ENCODE measurements around the gene EIF4E1B. TPM values are rescaled to one million over a fixed set of nuclear protein-coding genes. Genes with fewer than 3 reads are reported as not detected.

The EIF4E1B gene
- total RNA-seq, 1 experiment from 2014 or later = not detected

DNA sequence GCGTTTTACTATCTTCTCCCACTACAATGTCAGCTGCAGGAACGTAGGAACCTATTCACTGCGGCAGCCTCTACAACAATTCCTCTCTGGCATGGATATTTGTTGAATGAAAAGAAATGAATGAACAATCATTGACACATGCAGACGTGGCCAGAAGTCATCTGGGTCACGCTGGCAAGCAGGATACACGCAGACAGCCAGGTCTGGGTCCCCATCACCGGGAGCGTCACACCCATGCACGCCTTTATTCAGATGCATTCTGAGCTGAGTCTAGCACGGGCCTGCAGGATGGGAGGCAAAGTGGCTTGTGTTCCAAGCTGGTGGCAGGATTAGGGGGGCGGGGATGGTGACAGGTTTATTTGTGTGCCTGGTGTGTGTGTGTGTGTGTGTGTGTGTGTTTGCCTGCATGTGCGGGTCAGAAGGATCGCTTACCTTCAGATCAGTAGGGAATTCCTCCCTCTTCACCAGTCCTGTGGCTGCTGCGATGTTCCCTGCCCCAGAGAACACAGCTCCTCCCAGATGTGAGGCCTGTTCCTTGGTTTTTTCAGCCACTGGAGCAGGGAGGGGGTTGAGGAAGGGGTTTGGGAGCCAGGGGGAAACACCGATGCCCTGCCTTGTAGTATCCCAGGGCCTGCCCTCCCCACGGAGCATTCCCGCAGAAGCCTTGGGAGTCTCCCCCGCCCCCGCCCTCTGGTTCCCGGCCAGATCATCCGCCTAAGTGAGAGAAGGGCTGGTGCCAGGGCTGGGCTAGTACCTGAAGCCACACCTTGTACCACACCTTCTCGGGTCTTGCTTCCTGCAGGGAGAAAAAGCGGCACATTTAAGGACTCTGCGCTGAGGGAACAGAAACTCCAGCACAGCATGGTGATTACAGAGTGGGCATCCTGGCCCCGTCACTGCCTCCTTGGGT is 4.3 kb upstream of the EIF4E1B start:
- peak; percentile 21 for DNase-seq (ENCODE audit: low read depth)

DNA sequence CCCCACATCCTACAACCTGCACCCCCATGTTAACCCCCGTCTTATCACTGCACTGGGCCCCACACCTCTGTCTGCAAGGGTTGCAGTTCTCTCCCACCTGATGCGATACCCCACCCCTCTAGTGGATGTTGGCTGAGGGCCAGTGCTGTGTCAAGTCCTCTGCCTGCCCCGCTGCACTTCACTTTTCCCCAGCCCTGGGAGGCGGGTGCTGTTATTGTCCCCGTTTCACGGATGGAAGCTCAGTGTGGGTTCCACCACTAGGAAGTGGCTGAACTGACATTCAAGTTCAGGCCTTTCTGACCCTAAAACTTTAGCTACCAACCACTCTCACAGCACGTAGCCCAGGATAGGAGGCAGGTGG is 3.6 kb upstream of the EIF4E1B start:
- DNase-seq (ENCODE audit: low read depth) = no peak

DNA sequence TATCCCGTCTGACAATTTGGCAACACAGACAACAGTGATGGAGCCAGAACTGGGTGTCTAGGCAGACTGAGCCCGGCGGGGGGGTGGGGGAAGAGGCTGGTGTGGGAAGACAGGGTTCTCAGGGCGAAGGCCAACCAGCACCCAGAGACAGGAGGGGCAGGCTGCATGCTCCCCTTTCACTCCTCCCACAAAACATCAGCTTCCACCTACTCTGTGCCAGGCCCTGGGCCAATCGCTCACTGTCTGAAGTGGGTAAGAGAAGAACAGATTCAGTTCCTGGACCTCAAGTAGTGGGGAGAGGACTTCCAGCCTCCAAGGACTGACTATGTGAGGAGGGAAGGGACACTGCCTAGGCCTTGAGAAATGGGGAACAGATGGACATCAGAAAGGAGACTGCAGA is 2.9 kb upstream of the EIF4E1B start:
- no peak for DNase-seq (ENCODE audit: low read depth)

DNA sequence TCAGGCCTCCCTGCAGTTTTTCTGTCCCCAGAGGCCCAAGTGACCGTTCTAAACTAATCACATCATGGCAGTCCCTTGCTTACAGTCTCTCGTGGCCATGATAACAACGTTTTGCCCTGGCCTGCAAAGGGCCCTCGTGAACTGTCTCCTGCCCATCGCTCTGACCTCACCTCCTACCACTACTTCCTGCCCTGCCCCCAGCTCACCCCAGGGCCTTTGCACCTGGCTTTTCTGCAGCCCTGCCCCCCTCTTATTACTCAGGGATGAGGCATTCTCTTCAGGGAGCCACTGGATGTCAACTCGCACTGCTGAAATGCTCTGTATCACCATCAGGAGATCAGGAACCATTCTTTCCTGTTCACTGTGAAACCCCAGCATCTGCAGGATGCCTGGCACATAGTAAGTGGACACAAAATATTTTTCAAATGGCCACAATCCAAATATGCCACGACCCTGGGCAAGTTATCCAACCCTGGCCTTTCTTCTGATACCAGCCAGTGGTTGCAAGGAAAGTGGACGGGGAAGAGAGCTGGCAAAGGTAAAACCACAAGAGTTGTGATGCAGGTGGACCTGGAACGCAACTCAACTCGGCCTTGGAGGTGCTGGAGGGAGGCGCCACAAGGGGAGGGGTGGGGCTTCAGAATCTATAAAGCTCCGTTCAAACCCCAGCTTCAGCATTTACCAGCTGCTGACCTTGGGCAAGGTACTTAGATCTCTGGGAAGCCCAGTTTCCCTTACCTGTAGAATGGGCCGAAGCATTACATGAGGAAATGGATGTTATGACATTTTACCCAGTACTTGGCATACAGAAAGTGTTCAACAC is 1.9 kb upstream of the EIF4E1B start:
- DNase-seq (ENCODE audit: low read depth) = peak; percentile 39

DNA sequence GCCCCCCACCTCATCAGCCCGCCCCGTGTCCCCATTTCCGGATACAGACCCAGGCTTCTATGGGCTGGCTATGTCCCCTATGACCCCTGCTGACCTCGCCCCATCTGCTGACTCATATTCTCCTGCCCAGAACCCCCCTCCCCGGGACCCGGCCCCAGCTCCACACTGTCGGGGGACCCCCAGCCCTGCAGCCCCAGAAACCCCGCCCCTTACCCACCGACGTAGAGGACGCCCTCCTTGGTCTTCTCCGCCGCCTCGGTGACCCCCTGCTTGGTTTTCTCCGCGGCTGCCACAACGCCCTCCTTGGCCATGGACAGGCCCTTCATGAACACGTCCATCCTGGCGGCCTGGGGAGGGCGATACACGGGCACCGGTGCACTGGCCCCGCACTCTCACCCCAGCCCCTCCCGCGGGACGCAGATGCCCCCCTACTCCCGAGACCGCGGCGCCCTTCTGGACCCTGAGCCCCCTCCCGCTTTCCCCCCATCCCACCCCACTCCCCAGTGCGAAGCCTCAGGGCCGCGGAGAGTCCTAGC is 1.1 kb upstream of the EIF4E1B start:
- no peak for DNase-seq (ENCODE audit: low read depth)

DNA sequence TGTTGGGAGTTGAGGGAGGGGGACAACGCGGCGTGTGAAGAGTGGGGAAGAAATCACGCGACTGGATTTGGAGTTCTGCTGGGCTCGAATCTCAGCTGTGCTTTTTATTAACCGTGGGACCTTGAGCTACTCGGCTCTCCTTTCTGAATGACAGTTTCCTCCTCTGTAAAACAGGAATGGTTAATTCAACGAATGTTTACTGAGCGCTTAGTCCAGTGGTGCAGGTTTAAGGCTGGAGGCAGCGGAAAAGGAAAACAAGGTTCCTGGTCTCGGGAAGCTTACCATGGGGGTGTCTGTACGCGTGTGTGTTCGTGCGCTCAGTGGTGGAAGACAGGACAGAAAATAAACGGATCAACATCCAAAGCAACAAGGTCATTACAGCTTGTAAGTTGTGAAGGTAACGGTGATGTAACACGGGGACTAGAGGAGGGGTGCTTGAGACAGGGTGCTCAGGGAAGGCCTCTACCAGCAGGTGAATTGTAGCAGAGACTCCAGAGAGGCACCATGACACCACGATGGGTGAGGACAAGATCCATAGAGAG is 277 bp downstream of the EIF4E1B start:
- DNase-seq (ENCODE audit: low read depth) = no peak

DNA sequence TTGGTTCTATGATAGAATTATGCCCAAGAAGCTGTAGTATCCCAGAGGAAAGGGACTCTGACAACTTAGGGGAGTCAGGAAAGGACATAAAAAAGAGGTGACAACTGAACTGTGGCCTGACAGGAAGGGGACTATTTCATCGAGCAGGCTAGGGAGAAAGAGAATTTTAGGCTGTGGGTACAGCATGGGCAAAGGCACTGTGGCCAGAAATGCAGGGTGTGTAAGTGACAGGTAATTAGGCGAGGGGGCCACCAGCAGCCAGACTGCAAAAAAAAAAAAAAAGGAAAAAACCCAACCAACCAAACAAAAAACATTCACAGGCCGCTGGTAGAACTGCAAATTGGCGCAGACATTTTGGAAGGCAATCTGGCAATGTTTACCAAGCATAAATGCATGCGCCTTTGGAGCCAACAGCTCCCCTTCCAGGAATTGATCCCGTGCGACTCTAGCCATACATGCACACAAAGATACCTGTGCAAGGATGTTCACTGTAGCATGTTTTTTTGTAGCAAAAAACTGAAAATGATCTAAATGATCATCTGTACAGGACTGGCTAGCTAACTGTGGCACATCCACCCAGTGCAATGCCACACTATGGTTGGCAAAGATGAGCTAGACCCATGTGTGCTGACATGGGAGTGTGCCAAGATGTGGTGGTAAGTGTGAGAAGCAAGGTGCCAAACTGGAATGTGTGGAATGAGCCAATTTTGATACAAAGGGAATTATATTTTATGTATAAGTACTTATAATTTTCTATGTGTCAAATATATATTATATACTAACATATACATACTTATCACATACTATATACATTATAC is 1.1 kb downstream of the EIF4E1B start:
- DNase-seq (ENCODE audit: low read depth) = no peak

DNA sequence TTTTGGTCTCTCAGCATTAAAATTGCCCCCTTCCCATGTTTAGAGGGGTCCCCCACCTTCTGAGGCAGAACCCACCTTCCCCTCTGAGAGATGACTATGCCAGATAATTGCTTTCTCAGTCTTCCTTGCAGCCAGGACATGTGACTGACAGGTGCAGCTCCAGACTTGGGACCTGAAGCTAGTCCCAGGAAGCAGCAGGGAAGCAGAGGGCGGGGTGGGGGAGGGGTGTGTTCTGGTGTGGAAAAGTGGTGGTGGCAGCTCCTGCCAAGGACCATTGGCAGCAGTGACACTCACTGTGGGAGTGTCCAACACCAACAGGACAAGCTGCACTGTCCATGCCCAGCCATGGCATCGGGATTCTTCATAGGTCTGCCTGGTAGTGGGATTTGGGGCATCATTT is 2.3 kb downstream of the EIF4E1B start:
- no peak for DNase-seq (ENCODE audit: low read depth)

DNA sequence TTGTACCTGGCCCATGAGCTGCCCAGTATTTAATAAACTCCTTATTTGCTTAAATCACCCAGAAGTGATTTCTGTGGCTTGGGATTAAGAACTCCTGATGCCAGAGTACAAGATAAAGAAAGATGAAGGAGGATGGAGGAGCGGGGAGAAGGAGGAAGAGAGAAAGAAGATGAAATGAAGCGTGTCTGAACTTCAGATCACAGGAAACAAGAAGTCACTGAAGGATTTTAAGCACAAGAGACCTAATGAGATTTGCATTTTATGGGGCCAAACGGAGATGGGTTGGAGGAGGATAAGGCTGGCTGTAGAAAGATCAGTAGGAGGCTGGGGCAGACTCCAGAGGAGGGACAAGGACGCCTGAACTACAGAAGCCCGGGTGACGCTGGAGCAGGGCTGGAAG is 3.1 kb downstream of the EIF4E1B start:
- no peak for DNase-seq (ENCODE audit: low read depth)

DNA sequence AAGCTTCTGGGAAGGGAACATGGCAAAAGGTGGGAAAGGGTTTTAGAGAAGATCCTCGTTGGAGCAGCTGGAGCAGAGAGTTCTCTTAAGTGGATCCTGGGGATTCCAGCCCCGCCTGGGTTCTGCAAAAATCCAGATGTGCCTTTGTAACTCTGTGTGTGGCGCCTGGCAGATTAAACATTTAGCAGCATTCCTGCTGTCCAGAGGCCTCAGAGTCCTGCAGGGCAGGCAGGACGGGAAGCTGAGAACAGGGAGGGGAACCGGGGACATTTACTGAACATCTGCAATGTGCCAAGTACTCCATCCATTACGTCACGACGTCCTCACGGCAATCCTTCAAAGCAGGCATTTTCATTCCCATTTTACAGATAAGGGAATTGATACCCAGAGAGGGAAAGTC is 6.0 kb downstream of the EIF4E1B start:
- no peak for DNase-seq (ENCODE audit: low read depth)

DNA sequence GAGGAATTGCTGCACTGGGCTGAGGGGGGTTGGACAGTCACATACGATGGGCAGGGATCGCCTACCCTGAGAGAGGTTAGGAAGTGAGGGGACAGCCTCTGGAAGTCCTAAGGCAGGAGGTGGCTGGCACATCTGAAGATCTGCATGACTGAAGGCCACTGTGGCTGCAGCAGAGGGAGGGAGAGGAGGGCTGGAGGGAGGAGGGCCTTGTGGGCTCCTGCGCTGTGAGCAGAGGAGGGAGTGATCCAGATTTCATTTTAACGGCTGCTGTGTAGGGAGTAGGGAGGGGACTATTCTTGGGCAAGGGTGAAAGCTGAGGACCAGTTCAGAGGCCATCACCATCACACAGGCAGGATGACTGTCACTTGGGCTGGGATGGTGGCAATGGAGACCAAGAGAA is 7.1 kb downstream of the EIF4E1B start:
- DNase-seq (ENCODE audit: low read depth) = no peak

DNA sequence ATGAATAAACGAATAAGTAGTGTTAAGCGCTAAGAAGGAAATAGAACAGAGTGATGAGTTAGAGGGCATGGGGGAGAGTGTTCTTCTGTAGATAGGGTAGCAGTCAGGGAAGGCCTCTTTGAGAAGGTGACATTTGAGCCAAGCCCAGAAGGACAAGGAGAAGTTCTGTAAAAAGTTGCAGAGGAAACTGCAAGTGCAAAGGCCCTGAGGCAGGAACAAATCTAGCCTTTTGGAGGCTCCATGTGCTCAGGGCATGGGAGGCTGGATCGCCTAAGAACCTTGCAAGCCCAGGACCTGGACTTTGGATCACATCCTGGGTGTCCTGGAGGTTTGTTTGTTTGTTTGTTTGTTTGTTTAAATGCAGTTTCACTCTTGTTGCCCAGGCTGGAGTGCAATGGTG is 8.0 kb downstream of the EIF4E1B start:
- DNase-seq (ENCODE audit: low read depth) = no peak

DNA sequence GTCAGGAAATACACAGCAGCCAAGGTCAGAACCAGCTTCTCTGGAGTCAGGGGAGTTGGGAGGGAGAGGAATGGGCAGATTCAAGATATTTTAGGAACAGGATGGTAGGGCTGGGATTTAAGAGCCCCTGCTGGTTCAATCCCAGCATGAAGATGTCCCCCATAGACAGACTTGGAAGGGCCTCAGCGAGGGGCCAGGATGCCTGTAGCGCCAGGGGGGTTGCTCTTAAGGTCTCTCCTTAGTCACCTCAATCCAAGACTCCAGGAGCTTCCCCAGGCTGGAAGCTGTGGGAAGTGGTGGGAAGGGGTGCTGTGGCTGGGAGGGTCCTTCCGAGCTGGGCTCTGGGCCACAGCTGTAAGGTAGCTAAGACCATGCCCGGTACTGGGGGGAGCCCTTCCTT is 8.7 kb downstream of the EIF4E1B start:
- no peak for DNase-seq (ENCODE audit: low read depth)

DNA sequence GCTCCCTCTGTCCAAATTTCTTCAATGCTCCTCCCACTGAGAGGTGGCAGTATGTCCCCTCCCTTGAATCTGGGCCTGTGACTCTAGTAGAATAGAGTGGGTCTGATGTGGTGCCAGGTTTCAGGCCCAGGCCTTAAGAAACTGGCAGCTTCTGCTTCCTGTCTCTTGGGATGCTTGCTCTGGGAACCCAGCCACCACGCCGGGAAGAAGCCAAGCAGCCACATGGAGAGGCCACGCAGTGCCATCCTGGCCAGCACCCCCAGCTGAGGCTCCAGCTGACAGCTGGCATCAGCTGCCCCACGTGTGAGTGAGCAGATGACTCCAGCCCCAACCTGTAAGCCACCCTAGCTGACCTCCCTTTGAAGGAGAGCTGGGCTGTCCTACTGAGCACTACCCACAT is 9.5 kb downstream of the EIF4E1B start:
- peak; percentile 12 for DNase-seq (ENCODE audit: low read depth)

DNA sequence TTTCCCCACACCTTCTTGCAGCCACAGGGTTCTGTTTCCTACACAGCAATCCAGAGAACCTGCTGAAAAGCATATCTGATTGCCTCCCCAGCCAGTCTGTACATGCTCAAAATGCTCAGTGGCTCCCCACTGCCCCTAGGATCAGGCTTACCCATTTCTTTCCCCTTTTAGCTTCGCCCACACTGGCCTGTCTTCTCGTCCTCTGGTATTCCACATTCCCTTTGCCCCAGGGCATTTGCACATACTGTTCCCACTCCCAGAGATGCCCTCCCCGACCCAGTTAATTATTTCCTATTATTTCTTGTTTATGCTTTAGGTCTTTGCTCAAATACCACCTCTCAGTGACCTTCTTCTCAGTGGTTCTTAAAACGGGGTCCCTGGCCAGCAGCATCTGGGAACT is 10.1 kb downstream of the EIF4E1B start:
- DNase-seq (ENCODE audit: low read depth) = no peak

DNA sequence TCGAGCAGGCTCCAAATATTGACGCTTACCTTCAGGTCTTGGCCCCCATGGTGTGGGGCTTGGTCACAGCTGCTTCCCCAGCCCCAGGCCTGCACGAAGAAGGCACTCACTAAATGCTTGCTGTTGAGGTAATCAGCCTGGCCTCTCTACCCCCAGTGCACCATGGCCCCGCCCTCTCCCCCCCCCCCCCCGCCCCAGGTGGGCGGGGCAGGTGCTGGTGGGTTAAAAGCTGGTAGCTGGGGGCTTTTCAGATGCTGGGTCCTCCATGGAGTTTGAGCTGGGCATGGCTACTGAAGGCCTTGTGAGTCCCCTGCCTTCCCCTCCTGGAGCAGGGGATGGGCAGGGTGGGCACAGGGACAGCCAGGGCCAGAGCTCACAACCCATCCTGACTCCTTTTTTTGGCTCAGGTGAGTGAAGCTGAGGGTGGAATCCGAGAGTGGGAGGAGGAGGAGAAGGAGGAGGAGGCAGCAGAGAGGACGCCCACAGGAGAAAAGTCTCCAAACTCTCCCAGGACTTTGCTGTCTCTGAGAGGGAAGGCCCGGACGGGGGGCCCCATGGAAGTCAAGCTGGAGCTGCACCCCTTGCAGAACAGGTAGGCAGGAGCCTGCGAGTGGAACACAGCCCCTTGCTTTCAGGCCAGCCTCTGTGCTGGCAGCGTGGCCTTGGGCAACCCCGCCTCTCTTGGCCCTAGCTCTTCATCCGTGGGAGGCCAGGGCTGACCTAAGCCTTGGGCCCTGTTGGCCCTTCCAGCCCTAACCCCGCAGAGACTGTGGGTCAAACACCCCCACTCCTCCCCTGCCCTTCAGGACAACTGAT is 12.4 kb downstream of the EIF4E1B start:
- no peak for DNase-seq (ENCODE audit: low read depth)

DNA sequence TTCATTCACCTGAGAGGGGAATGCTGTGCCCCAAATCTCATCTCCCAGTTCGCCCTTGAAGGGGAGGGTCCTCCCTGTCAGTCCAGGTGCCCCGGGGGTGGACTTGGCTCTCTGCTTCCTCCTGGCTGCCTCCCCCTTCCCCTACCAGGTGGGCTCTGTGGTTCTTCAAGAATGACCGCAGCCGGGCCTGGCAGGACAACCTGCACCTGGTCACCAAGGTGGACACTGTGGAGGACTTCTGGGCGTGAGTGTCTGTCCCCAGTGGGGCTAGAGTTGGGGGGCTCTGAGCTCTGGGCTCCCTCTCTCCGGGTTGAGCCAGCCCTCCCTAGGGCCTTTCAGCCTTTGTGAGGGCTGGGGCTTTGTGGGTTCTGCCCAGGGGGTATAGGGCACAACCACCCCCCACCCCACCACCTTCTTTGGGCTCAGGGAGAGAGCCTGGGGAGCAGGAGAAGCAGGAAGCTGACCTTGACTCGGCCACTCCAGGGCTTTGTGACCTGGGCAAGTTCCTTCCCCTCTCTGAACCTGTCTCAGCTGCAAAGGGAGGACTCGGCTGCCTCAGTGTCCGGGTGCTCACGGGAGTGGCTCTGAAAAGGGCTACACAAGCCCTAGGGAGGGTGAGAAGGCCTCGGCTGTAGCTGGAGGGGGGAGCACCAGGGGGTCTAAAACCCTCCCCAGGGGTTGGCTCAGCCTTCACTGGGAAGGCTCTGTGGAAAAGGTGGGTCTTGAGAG is 13.2 kb downstream of the EIF4E1B start:
- DNase-seq (ENCODE audit: low read depth) = no peak

DNA sequence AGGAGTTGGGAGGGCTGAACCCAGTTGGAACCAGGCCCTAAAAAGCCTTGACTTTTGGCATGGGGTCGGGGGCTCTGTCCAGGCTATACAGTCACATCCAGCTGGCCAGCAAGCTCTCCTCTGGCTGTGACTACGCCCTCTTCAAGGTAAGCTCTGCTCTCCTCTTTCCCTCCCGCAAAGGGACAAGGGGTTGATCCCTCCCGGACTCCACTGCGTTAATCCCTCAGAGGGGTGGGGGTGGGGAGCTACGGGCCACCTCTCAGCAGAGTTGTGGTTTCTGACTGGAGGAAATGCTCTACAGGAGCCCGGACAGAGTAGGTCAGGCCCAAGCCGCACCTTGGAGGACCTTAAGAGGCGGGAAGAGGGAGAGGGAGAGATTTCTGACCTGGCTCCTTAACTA is 13.8 kb downstream of the EIF4E1B start:
- DNase-seq (ENCODE audit: low read depth) = no peak

DNA sequence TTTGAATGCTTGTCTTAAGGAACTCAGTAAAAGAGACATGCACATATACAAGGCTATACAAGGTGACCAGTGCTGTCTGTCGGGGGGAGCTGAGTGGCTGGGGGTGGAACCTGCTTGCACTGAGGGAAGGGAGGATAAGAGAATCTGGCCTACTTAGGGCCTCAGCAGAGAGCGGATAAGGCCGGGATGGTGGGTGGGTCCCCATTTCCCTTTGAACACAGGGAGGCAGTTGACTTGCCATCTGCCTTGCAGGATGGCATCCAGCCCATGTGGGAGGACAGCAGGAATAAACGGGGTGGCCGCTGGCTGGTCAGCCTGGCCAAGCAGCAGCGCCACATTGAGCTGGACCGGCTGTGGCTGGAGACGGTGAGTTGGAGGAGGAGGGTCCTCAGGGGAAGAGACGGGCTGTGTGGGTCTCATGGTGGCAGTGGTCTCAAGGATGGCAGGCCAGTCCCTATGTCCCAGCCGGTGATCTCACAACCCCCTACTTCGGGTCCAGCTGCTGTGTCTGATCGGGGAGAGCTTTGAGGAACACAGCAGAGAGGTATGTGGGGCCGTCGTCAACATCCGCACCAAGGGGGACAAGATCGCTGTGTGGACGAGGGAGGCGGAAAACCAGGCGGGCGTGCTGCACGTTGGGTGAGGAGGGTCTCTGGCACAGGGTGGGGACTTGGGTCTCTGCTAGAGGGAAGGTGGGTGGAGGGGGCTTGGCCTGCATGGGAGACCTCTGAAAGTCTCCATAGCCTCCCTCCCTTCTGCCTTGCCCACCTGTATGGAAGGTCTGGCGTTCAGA is 14.6 kb downstream of the EIF4E1B start:
- DNase-seq (ENCODE audit: low read depth) = no peak

Data from HT1080 (cell line).